IMR-90 (cell line): Measurements from ENCODE around the gene TRAP1. TPM values are rescaled to one million over a fixed set of nuclear protein-coding genes. Genes with fewer than 3 reads are reported as not detected.

Source experiments
- ATAC-seq: fragments of 200-7000 bp; cut with Tn5 transposase; 2 replicates; pipeline ENCODE4 v1.9.1; 2020; ENCODE audit warnings: low read depth, mild to moderate bottlenecking, moderate library complexity
- BruUV-seq: library from RNA; stranded (reverse); fragments of 400-500 nt; replicated peaks from 2 replicates; lab custom pipeline; 2021; lab: Mats Ljungman, UMichigan
- CTCF ChIA-PET: fragments of 300-600 bp; formaldehyde crosslinking; extraction: SDS; loops from one replicate; lab custom pipeline; 2021; ENCODE audit warnings: antibody characterized with exemption; lab: Yijun Ruan, JAX
- POLR2A ChIA-PET: fragments of 300-600 bp; sonication (Branson Sonifier 250); formaldehyde crosslinking; loops from one replicate; lab custom pipeline; 2022; ENCODE audit warnings: antibody characterized with exemption; ENCODE audit not compliant: unreplicated experiment; lab: Charles Lee
- DNase-seq: peaks from one replicate; pipeline ENCODE4 v3.0.0; 2013
- H2AFZ ChIP-seq: replicated peaks from 2 replicates; pipeline ENCODE3; 2013; ENCODE audit warnings: low read length, mild to moderate bottlenecking; ENCODE audit not compliant: poor library complexity
- H2AK5ac ChIP-seq: 2 replicates; pipeline ENCODE4 v1.6.1; 2013; ENCODE audit warnings: low read depth, low read length, inconsistent platforms
- H2AK9ac ChIP-seq: replicated peaks from 2 replicates; pipeline ENCODE3; 2013; ENCODE audit warnings: mild to moderate bottlenecking, low read depth, low read length, moderate library complexity; ENCODE audit not compliant: poor library complexity
- H2BK120ac ChIP-seq: 2 replicates; pipeline ENCODE4 v1.6.1; 2013; ENCODE audit warnings: low read depth, low read length, inconsistent platforms
- H2BK15ac ChIP-seq: 3 replicates; pipeline ENCODE4 v1.6.1; 2013; ENCODE audit warnings: low read depth, low read length, inconsistent platforms
- H2BK20ac ChIP-seq: 2 replicates; pipeline ENCODE4 v1.6.1; 2013; ENCODE audit warnings: low read depth, mild to moderate bottlenecking, inconsistent platforms, low read length, moderate library complexity
- H2BK5ac ChIP-seq: 2 replicates; pipeline ENCODE4 v1.6.1; 2013; ENCODE audit warnings: mild to moderate bottlenecking, low read depth, low read length, inconsistent platforms; ENCODE audit not compliant: poor library complexity, severe bottlenecking
- H3K14ac ChIP-seq: replicated peaks from 2 replicates; pipeline ENCODE4 v1.6.1; 2013; ENCODE audit warnings: low read depth, low read length, inconsistent platforms
- H3K18ac ChIP-seq: 2 replicates; pipeline ENCODE4 v1.6.1; 2013; ENCODE audit warnings: low read depth, low read length, control low read depth
- H3K23ac ChIP-seq: 2 replicates; pipeline ENCODE4 v1.6.1; 2013; ENCODE audit warnings: low read depth, low read length, inconsistent platforms
- H3K27ac ChIP-seq: 2 replicates; pipeline ENCODE4 v1.5.1; 2013; ENCODE audit warnings: mild to moderate bottlenecking, control low read depth, low read length; ENCODE audit not compliant: insufficient read depth
- H3K27me3 ChIP-seq: 2 replicates; pipeline ENCODE4 v1.6.1; 2013; ENCODE audit warnings: low read length; ENCODE audit not compliant: control insufficient read depth, insufficient read depth
- H3K36me3 ChIP-seq: 2 replicates; pipeline ENCODE4 v1.6.1; 2013; ENCODE audit warnings: low read length, mixed read lengths; ENCODE audit not compliant: control insufficient read depth, insufficient read depth
- H3K4ac ChIP-seq: 2 replicates; pipeline ENCODE4 v1.6.1; 2013; ENCODE audit warnings: low read depth, low read length, inconsistent platforms
- H3K4me1 ChIP-seq: 2 replicates; pipeline ENCODE4 v1.6.1; 2013; ENCODE audit warnings: low read length, mixed read lengths; ENCODE audit not compliant: control insufficient read depth, insufficient read depth
- H3K4me2 ChIP-seq: 2 replicates; pipeline ENCODE4 v1.6.1; 2013; ENCODE audit warnings: low read depth, mild to moderate bottlenecking, control low read depth, low read length, moderate library complexity
- H3K4me3 ChIP-seq: 2 replicates; pipeline ENCODE4 v1.5.1; 2013; ENCODE audit warnings: low read depth, mild to moderate bottlenecking, control low read depth, low read length, moderate library complexity; ENCODE audit not compliant: insufficient read depth
- H3K56ac ChIP-seq: 2 replicates; pipeline ENCODE4 v1.6.1; 2013; ENCODE audit warnings: low read length, inconsistent platforms; ENCODE audit not compliant: insufficient read depth; ENCODE audit errors: extremely low read depth
- H3K79me1 ChIP-seq, 2 experiments: 2 replicates each; pipeline ENCODE4 v1.6.1; 2013; ENCODE audit warnings: low read length in 2 of 2, inconsistent platforms in 1 of 2, low read depth in 1 of 2
- H3K9ac ChIP-seq: 2 replicates; pipeline ENCODE4 v1.6.1; 2013; ENCODE audit warnings: low read depth, low read length, control low read depth
- H3K9me1 ChIP-seq: 2 replicates; pipeline ENCODE4 v1.6.1; 2013; ENCODE audit warnings: low read length, inconsistent platforms; ENCODE audit not compliant: insufficient read depth
- H3K9me3 ChIP-seq: 2 replicates; pipeline ENCODE4 v1.6.1; 2013; ENCODE audit warnings: low read length; ENCODE audit not compliant: control insufficient read depth, insufficient read depth
- H4K20me1 ChIP-seq: 2 replicates; pipeline ENCODE4 v1.6.1; 2013; ENCODE audit warnings: low read length, inconsistent platforms; ENCODE audit not compliant: insufficient read depth
- H4K5ac ChIP-seq: 2 replicates; pipeline ENCODE4 v1.6.1; 2013; ENCODE audit warnings: mild to moderate bottlenecking, low read depth, low read length, control low read depth
- H4K8ac ChIP-seq, 2 experiments: 2 replicates each; pipeline ENCODE4 v1.6.1; 2013; ENCODE audit warnings: low read depth in 2 of 2, low read length in 2 of 2, control low read depth in 1 of 2, inconsistent platforms in 1 of 2
- H4K91ac ChIP-seq: 2 replicates; pipeline ENCODE4 v1.6.1; 2013; ENCODE audit warnings: low read depth, low read length, inconsistent platforms; ENCODE audit not compliant: insufficient read depth
- BHLHE40 ChIP-seq: fragments of 150-350 bp; IDR thresholded peaks from 2 replicates; pipeline ENCODE4 v1.6.1; 2016; ENCODE audit warnings: mild to moderate bottlenecking, low read depth, low read length
- CEBPB ChIP-seq: IDR thresholded peaks from 2 replicates; pipeline ENCODE4 v1.6.1; 2012; ENCODE audit warnings: low read depth, low read length, improper control_type of control experiment
- CHD1 ChIP-seq: IDR thresholded peaks from 2 replicates; pipeline ENCODE4 v1.6.1; 2012; ENCODE audit warnings: low read depth, low read length, improper control_type of control experiment
- ELK1 ChIP-seq: fragments of 150-350 bp; IDR thresholded peaks from 2 replicates; pipeline ENCODE4 v1.6.1; 2016; ENCODE audit warnings: low read depth, mild to moderate bottlenecking, low read length, moderate library complexity, borderline replicate concordance
- MAFK ChIP-seq: IDR thresholded peaks from 2 replicates; pipeline ENCODE4 v1.6.1; 2012; ENCODE audit warnings: low read depth, low read length, improper control_type of control experiment
- MAZ ChIP-seq: IDR thresholded peaks from 2 replicates; pipeline ENCODE4 v1.6.1; 2012; ENCODE audit warnings: low read depth, mild to moderate bottlenecking, low read length, improper control_type of control experiment, moderate library complexity, borderline replicate concordance
- NFE2L2 ChIP-seq: fragments of 150-350 bp; IDR thresholded peaks from 2 replicates; pipeline ENCODE4 v1.6.1; 2016; ENCODE audit warnings: low read depth, mild to moderate bottlenecking, low read length
- RCOR1 ChIP-seq: IDR thresholded peaks from 2 replicates; pipeline ENCODE4 v1.6.1; 2012; ENCODE audit warnings: mild to moderate bottlenecking, low read length, improper control_type of control experiment; ENCODE audit not compliant: insufficient replicate concordance
- USF2 ChIP-seq: fragments of 150-350 bp; IDR thresholded peaks from 2 replicates; pipeline ENCODE4 v1.6.1; 2017; ENCODE audit warnings: mild to moderate bottlenecking, antibody characterized with exemption, low read length, low read depth
- WGBS, 2 experiments: methylation state at CpG; one replicate each; pipeline versions ENCODE4 v1.1.5 to v1.1.7; 2013; ENCODE audit warnings: missing lambda C conversion rate in 2 of 2; ENCODE audit not compliant: insufficient read length in 1 of 2; ENCODE audit errors: extremely low coverage in 2 of 2; 5-methylcytosine and 5-hydroxymethylcytosine counted together
- dilution Hi-C: fragments of 300-500 bp; cut with HindIII; formaldehyde crosslinking; loops from one replicate; pipeline ENCODE4 v1.14.3; 2018; ENCODE audit warnings: low sequenced_read_pairs; ENCODE audit not compliant: unreplicated experiment
- in situ Hi-C: fragments of 300-500 bp; cut with MboI; formaldehyde crosslinking; loops from 3 replicates; pipeline ENCODE4 v1.14.3; 2019; ENCODE audit warnings: low sequenced_read_pairs, inconsistent platforms, mixed read lengths
- intact Hi-C: fragments of 100-400 bp; cut with micrococcal nuclease; formaldehyde crosslinking; loops from 2 replicates; pipeline ENCODE4 v1.10.0; 2022
- polyA plus RNA-seq, 3 experiments: library from polyadenylated mRNA; depleted of rRNA; stranded (reverse); fragments of >200 nt; gene quantifications; 2 replicates each; pipeline ENCODE4 v1.2.3, GENCODE V29; 2012; ENCODE audit warnings: low replicate concordance in 1 of 3
- total RNA-seq: library from RNA; depleted of rRNA; stranded (reverse); fragments of >200 nt; gene quantifications from 2 replicates; pipeline ENCODE4 v1.2.3, GENCODE V29; 2012

Gene TRAP1
- total and polyA plus RNA-seq, 2 of the 4 experiments (the other 2 are of a cell fraction), result 139 to 145 TPM

- no peaks in the 10 kb centered on the region for H3K4me1 ChIP-seq
- no peak overlapping the region for H3K56ac ChIP-seq
- peaks cover 82% of the 10 kb centered on the region for H3K36me3 ChIP-seq
- H2BK5ac ChIP-seq, result no peak overlapping the region
- in situ Hi-C loops, result no loop called here
- intact Hi-C loops, result no loop called here
- no peak overlapping the region for H3K9ac ChIP-seq
- no peak overlapping the region for H4K91ac ChIP-seq
- no peaks in the 10 kb centered on the region for H3K27me3 ChIP-seq
- H3K4me3 ChIP-seq, result no peak overlapping the region
- no TSS peak for BruUV-seq
- peaks cover 21% of the 10 kb centered on the region for H4K20me1 ChIP-seq
- no peak overlapping the region for H2BK20ac ChIP-seq
- no peak overlapping the region for H3K4ac ChIP-seq
- ChIA-PET CTCF (no interaction called here), POLR2A (no interaction called here)
- no peak for ATAC-seq
- no peak overlapping the region for H4K8ac ChIP-seq
- H2AFZ ChIP-seq, result no peak overlapping the region
- DNase-seq, result no peak
- no peak overlapping the region for H4K5ac ChIP-seq
- H2AK9ac ChIP-seq, result no peak overlapping the region
- dilution Hi-C loops, result no loop called here
- TF ChIP-seq USF2, result no peak
- TF ChIP-seq MAFK, result no peak
- TF ChIP-seq RCOR1, result no peak
- TF ChIP-seq MAZ, result no peak
- TF ChIP-seq BHLHE40, result no peak
- TF ChIP-seq CHD1, result no peak
- no peak for TF ChIP-seq NFE2L2
- no peak for TF ChIP-seq ELK1
- TF ChIP-seq CEBPB, result no peak
- H2BK15ac ChIP-seq, result no peak overlapping the region
- H2BK120ac ChIP-seq, result no peak overlapping the region
- no peaks in the 10 kb centered on the region for H3K9me1 ChIP-seq
- H2AK5ac ChIP-seq, result no peak overlapping the region
- no peaks in the 10 kb centered on the region for H3K9me3 ChIP-seq
- H3K18ac ChIP-seq, result no peak overlapping the region
- H3K79me1 ChIP-seq, result peaks cover 10 to 53% of the 10 kb centered on the region in 2 experiments
- no peak overlapping the region for H3K14ac ChIP-seq
- 97% methylated on average over 17 of the region's 34 CpGs; no CpG with 5 or more reads in 1 of the 2 experiments for WGBS, 2 experiments
- H3K27ac ChIP-seq, result no peak overlapping the region
- no peak overlapping the region for H3K4me2 ChIP-seq
- H3K23ac ChIP-seq, result no peak overlapping the region
Measured at GRCh38 chr16:3731126-3731935, 14.0 kb upstream of the TRAP1 start.
